Kidney (tissue), 14 donors: Measurements from ENCODE around the gene CLASP2. TPM values are rescaled to one million over a fixed set of nuclear protein-coding genes. Genes with fewer than 3 reads are reported as not detected.
"Not testable (repeated sequence)": the region's sequence is repeated elsewhere in the genome, so short reads cannot be mapped to it uniquely, and the experiment has no call there.

Experiments used
- DNase-seq, 5 donors: peaks; one replicate each; pipeline ENCODE4 v3.0.0-alpha.2; 2013 to 2020
- FAIRE-seq: peaks from 2 replicates; lab custom pipeline; 2012; peaks lifted over from hg19 to GRCh38; lab: Jason Lieb, UNC
- H3K27ac ChIP-seq, 2 donors: one replicate each; pipeline ENCODE4 v1.7.0; 2013; ENCODE audit warnings: low read depth in 2 of 2, low read length in 2 of 2, inconsistent platforms in 1 of 2
- H3K27me3 ChIP-seq: one replicate; pipeline ENCODE4 v1.7.1; 2013; ENCODE audit warnings: low read length, inconsistent platforms; ENCODE audit not compliant: control insufficient read depth, insufficient read depth
- H3K36me3 ChIP-seq, 3 donors: one replicate each; pipeline versions ENCODE4 v1.7.0 to v1.7.1; 2013; ENCODE audit warnings: low read length in 3 of 3, control low read depth in 1 of 3, inconsistent platforms in 1 of 3; ENCODE audit not compliant: insufficient read depth in 3 of 3, control insufficient read depth in 2 of 3
- H3K4me1 ChIP-seq, 3 donors: one replicate each; pipeline versions ENCODE4 v1.7.0 to v1.7.1; 2013; ENCODE audit warnings: low read length in 3 of 3, inconsistent platforms in 1 of 3, low read depth in 1 of 3; ENCODE audit not compliant: control insufficient read depth in 2 of 3, insufficient read depth in 2 of 3
- H3K4me3 ChIP-seq, 3 donors: one replicate each; pipeline versions ENCODE4 v1.7.0 to v1.8.1; 2013; ENCODE audit warnings: low read length in 3 of 3, control low read depth in 1 of 3, inconsistent platforms in 1 of 3
- H3K9ac ChIP-seq, 3 donors: one replicate each; pipeline versions ENCODE4 v1.7.0 to v1.7.1; 2013; ENCODE audit warnings: low read length in 3 of 3, control low read depth in 1 of 3, inconsistent platforms in 1 of 3
- H3K9me3 ChIP-seq, 3 donors: one replicate each; pipeline versions ENCODE4 v1.7.0 to v1.7.1; 2013; ENCODE audit warnings: low read length in 3 of 3, control low read depth in 1 of 3, inconsistent platforms in 1 of 3; ENCODE audit not compliant: control insufficient read depth in 2 of 3, insufficient read depth in 1 of 3
- CTCF ChIP-seq: IDR thresholded peaks from 3 replicates; pipeline ENCODE4 v1.5.1; 2012; ENCODE audit warnings: mild to moderate bottlenecking, moderate library complexity, borderline replicate concordance; ENCODE audit not compliant: insufficient read depth; ENCODE audit errors: extremely low read depth
- intact Hi-C: fragments of 100-400 bp; cut with DNase I; formaldehyde crosslinking; loops from one replicate; pipeline ENCODE4 v1.11.1; 2022
- polyA plus RNA-seq: library from polyadenylated mRNA; stranded (reverse); fragments of 350-450 nt; fragmentation: Illumina TruSeq; extraction: RNeasy Lipid Tissue Mini Kit (QIAGEN cat#74804); gene quantifications from one replicate; pipeline ENCODE4 v1.2.3, GENCODE V29; 2014; ENCODE audit warnings: low read depth, low replicate concordance; ENCODE audit not compliant: insufficient read depth
- total RNA-seq: library from RNA; stranded (reverse); fragmentation: NEBNext Ultra II Directional; extraction: Animal tissue kit (Norgen Biotek cat#: 25700); gene quantifications from one replicate; pipeline ENCODE4 v1.2.1, GENCODE V29; 2021
- donor health status: control.
- donor health status: control.
- donor health status: control.
- donor health status: control.
- donor health status: control.
- donor health status: DM: yes; HTN: yes; CAD: no.
- donor health status: Normal renal cell carcinoma (clear cell type).

The CLASP2 gene
- total and polyA plus RNA-seq, 2 donors from 2014 or later, result 8.8 to 58.5 TPM

DNA sequence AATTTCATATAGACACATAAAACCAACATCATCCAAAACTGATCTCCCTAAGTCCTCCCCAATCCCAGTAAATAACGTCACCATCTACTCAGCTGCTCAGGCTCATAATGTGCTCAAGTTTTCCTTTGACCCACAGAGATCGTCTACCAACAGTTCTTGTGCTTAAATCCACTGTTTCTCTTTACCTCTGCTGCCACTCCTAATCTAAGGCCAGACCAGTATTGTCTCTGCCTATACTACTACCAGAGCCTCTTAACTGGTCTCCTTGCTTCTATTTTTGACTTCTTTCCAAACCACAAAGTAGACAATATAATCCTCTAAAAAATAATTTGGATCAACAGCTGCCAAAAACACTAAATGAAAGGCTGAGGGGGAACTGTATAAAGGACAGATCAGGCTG, 65.3 kb downstream of the CLASP2 start:
- Histone ChIP-seq H3K27ac (no peak overlapping the region), H3K4me1 (peaks cover 0 to 5% (median 2%) of the 10 kb centered on the region in 3 donors), H3K9ac (no peak overlapping the region), H3K27me3 (no peaks in the 10 kb centered on the region), H3K36me3 (no peaks in the 10 kb centered on the region), H3K4me3 (no peak overlapping the region), H3K9me3 (no peaks in the 10 kb centered on the region)
- TF ChIP-seq CTCF, result no peak
- no peak for DNase-seq
- FAIRE-seq, result no peak
- intact Hi-C loops, result no loop called here

DNA sequence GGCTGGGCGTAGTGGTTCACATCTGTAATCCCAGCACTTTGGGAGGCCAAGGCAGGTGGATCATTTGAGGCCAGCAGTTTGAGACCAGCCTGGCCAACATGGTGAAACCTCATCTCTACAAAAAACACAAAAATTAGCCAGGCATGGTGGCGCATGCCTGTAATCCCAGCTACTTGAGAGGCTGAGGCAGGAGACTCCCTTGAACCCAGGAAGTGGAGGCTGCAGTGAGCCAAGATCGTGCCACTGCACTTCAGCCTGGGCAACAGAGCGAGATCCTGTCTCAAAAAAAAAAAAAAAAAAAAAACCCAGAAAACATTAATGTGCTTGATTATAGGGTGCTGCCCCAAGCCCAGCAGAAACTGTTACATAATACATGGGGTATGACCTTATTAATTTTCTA, 67.0 kb downstream of the CLASP2 start:
- H3K4me3 ChIP-seq, H3K27ac ChIP-seq, FAIRE-seq, H3K9ac ChIP-seq, DNase-seq, H3K27me3 ChIP-seq, H3K36me3 ChIP-seq, H3K9me3 ChIP-seq, intact Hi-C loops, H3K4me1 ChIP-seq: not testable (repeated sequence)

DNA sequence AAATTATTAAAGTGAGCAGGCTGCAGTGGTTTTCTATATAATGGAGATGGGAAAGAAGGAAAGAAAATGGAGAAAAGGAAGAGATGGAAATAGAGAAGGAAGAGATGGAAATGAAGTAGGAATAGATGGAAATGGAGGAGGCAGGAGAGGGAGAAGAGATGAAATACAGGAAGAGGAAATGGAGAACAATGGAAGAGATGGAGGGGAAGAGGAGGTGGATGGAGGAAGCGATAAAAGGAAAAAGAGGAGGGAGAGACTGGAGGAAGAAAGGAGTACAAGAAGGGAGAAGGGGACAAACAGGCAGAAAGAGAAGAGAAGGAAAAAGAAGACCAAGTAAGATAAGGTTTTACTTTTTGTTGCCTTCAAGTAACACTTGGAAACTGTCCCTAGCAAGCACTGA, 67.6 kb downstream of the CLASP2 start:
- H3K4me1 ChIP-seq, result peaks cover 0 to 5% (median 2%) of the 10 kb centered on the region in 3 donors
- H3K9me3 ChIP-seq, result no peaks in the 10 kb centered on the region
- no peaks in the 10 kb centered on the region for H3K27me3 ChIP-seq
- DNase-seq, result no peak
- intact Hi-C loops, result no loop called here
- H3K27ac ChIP-seq, result no peak overlapping the region
- H3K9ac ChIP-seq, result no peak overlapping the region
- H3K4me3 ChIP-seq, result no peak overlapping the region
- no peak for FAIRE-seq
- no peaks in the 10 kb centered on the region for H3K36me3 ChIP-seq
- TF ChIP-seq CTCF, result no peak

DNA sequence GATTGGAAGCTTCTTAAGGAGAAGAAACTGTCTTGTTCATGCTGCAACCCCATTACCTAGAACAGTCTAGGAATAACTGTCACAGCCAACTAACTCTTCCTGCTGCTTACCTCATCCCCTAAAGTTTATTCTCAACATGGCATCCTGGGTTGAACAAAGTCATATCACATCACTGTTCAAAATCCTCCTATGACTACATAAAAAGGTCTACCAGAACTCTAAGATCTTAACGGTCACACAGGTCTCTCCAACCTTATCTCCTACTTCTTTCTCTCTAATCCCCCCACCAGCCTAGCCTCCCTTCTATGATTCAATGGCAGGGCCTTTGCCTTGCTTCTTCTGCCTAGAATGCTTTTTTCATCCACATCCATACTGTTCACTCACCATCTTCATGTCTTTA, 69.3 kb downstream of the CLASP2 start:
- no peak overlapping the region for H3K9ac ChIP-seq
- no peak overlapping the region for H3K4me3 ChIP-seq
- TF ChIP-seq CTCF, result no peak
- no peaks in the 10 kb centered on the region for H3K27me3 ChIP-seq
- H3K9me3 ChIP-seq, result no peaks in the 10 kb centered on the region
- peaks cover 0 to 5% (median 3%) of the 10 kb centered on the region in 3 donors for H3K4me1 ChIP-seq
- H3K36me3 ChIP-seq, result no peaks in the 10 kb centered on the region
- no peak overlapping the region for H3K27ac ChIP-seq
- FAIRE-seq (no peak), DNase-seq (no peak)
- intact Hi-C loops, result no loop called here
